GM18499 (cell line): Measurements from ENCODE around the gene PGC.

Experiments used
- ATAC-seq: cut with Tn5 transposase; IDR thresholded peaks from one replicate; pipeline ENCODE4 v1.9.1; 2021; ENCODE audit warnings: moderate number of reproducible peaks; ENCODE audit not compliant: insufficient read depth, unreplicated experiment

Gene PGC

GRCh38 chr6:41702771-41703494 lies 44.3 kb downstream of the PGC start:
- no peak for ATAC-seq

GRCh38 chr6:41702089-41702745 lies 45.0 kb downstream of the PGC start:
- ATAC-seq: no peak

- ATAC-seq: no peak
Observed at GRCh38 chr6:41700463-41701347, 46.5 kb downstream of the PGC start.

GRCh38 chr6:41699063-41699462 lies 48.1 kb downstream of the PGC start:
- no peak for ATAC-seq

- no peak for ATAC-seq
Observed at GRCh38 chr6:41697861-41698781, 49.1 kb downstream of the PGC start.

GRCh38 chr6:41696788-41697187 lies 50.4 kb downstream of the PGC start:
- no peak for ATAC-seq

- ATAC-seq: no peak
Observed at GRCh38 chr6:41695825-41696224, 51.4 kb downstream of the PGC start.

GRCh38 chr6:41694815-41695526 lies 52.2 kb downstream of the PGC start:
- ATAC-seq: no peak

GRCh38 chr6:41693281-41694240 lies 53.6 kb downstream of the PGC start:
- ATAC-seq: no peak

- ATAC-seq: no peak
Observed at GRCh38 chr6:41692730-41693129, 54.5 kb downstream of the PGC start.

GRCh38 chr6:41692080-41692675 lies 55.0 kb downstream of the PGC start:
- no peak for ATAC-seq

- ATAC-seq: no peak
Observed at GRCh38 chr6:41691426-41692079, 55.6 kb downstream of the PGC start.

GRCh38 chr6:41690541-41691330 lies 56.5 kb downstream of the PGC start:
- no peak for ATAC-seq

GRCh38 chr6:41689171-41690008 lies 57.8 kb downstream of the PGC start:
- no peak for ATAC-seq

GRCh38 chr6:41688256-41688965 lies 58.8 kb downstream of the PGC start:
- ATAC-seq: no peak
